HG03565 (cell line): ENCODE measurements around the gene OSER1.

Experiments used
- ATAC-seq: cut with Tn5 transposase; IDR thresholded peaks from one replicate; pipeline ENCODE4 v1.9.1; 2021; ENCODE audit warnings: mild to moderate bottlenecking, moderate library complexity; ENCODE audit not compliant: unreplicated experiment

The OSER1 gene

DNA sequence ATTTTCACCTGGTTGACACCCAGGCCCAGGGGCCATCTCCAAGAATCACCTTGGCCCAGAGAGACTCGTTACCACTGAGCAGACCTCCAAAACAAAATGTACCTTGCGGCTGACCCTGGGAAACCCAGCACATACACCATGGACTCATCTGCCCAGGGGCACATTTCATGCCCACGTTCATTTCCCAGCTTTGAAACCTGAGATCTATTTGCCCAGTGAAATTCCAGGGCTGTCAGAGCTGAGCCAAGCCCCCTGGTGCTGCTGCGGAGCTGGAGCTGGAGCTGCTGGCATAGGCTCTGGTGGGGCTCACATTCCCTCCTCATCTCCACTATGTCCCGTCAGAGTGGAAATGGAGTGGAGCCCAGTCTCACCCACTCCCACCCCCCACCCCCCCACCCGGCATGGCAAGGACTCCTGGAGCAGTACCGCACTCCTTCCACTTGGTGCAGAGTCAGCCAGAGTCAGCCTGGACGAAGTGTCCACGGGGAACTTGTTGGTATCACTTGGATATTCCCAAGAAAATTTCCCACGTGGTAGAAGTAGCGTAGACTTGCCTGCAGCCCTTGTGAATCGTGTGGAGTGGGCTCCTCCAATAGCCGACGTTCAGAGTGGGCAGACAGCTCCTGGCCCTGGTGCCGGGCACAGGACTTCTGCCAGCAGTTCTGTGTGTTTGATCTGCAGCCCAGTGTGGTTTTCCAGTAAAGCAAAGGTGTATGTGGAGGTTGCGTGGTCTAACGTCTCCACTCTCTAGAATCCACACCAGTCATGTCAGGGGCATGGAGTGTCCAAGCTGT lies 18.1 kb upstream of the OSER1 start:
- no peak for ATAC-seq

- ATAC-seq = no peak
These were observed 14.1 kb upstream of the OSER1 start for GRCh38 chr20:44224637-44225036.

- ATAC-seq = no peak
These were observed 13.2 kb upstream of the OSER1 start for GRCh38 chr20:44223721-44224120.

DNA sequence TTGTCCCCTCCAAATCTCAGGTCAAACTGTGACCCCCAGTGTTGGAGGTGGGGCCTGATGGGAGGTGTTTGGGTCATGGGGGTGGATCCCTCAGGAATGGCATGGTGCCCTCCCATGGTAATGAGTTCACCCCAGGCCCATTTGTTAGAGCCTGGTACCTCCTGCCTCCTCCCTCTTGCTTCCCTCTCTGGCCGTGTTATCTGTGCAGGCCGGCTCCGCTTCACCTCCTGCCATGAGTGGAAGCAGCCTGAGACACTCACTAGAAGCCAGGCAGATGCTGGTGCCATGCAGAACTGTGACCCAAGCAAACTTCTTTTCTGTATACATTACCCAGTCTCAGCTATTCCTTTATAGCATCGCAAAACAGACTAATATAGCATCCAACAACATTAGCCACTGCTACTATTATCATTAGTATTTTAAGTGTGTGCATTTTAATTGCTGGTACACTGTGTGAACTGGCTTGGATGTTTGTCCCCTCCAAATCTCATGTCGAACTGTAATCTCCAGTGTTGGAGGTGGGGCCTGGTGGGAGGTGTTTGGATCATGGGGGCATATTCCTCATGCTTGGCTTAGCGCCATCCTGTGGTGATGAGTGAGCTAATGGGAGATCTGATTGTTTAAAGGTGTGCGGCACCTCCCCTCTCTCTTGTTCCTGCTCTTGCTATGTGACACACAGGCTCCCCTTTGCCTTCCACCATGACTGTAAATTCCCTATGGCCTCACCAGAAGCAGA lies 12.2 kb upstream of the OSER1 start:
- no peak for ATAC-seq

DNA sequence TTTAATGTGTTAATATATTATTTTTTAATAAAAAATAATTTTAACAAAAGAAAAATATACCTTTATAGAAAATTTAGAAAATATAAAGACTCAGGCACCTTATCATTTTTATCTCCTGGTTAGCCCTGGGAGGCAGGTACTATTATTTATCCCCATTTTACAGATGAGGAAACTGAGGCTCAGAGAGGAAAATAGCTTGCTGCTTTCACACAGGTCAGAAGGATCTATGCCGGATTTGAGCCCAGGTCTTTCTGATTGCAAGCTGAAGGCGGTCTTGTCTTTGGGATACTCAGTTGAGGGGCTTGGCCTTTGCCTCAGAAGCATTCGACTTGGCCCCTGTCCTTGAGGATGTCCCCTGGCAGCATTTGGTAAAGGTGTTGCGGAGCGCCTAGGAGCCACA lies 11.5 kb upstream of the OSER1 start:
- no peak for ATAC-seq

DNA sequence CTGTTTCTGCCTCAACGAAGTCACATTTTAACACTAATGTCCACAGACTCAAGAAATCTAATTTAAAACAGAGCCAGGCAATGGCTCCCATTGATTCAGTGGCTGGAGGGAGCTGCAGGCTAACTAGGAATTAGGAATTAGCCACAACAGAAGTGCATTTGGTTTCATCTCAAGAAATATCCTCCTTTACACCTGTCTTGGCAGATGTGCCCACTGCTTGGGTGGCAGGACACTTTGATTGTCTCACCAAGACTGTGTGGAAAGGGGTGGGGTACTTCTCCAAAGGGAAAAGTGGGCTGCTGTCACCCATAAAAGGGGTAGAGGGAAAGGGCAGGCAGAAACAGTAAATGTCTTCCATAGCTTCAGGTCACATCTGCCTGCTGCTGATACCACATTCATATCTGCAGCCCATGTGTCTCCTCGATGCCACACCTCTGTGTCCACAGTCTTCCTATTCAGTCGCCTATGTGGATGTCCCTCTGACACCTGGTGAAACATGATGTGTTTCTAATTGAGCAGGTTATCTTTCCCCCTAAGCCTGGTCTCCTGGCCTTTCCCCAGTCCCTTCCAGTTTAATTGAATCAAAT lies 10.9 kb upstream of the OSER1 start:
- no peak for ATAC-seq

GRCh38 chr20:44219791-44220190 lies 9.2 kb upstream of the OSER1 start:
- no peak for ATAC-seq

- no peak for ATAC-seq
These were observed 8.7 kb upstream of the OSER1 start for GRCh38 chr20:44219170-44219730.

DNA sequence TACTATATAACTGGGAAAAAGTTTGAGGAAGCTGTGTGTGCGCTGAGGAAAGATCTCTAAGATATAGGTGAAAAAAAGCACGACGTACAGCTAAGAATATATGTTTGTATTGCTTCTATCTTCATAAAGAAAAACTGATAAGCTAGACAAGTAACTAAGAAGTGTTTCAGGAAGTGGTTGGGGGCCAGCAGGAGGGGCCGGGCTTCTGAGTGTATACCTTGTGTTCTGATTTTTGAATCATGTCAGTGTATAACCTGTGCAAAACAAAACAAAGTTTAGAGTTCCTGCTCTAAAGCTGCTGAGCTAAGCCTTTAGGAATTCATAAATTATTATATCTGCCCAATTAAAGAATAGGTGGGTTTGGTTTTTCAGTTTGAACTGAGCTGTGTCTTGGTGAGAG lies 7.9 kb upstream of the OSER1 start:
- no peak for ATAC-seq

GRCh38 chr20:44217342-44218092 lies 6.9 kb upstream of the OSER1 start:
- no peak for ATAC-seq

DNA sequence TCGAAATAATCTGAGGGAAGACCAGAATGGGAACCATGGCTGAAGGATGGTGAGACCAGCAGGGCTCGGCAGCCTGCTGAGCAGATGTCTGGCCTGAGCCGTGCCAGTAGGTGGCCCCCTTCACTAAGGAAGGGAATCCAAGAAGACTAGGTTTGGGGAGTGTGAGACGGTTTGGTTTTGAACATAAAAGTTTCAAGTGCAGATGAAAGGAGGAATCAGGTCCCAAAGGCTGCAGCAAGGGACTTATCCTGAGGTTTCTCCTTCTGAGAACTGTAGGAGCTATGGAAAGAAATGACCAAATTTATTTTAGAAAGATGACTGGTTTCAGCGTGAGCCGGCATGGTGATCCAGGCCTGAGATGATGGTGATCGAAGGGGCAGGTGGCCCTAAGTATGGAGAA lies 4.6 kb upstream of the OSER1 start:
- no peak for ATAC-seq

DNA sequence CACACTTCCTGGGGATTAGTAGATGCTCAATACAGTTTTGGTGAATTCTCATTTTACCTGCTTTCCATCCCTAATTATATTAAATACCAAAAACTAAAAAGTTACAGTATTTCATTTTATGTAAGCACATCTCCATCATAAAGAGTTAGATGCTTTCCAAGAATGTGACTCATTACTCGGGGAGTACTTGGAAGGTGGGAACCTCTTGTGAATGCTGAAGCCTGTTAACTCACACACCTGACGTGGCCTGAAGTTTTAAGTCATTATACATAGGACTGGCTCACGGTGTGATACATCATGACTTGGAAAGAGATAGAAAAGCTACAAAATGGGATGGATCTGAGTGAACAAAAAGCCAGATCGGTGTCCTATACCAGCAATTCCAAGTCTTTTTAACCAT lies 2.2 kb upstream of the OSER1 start:
- no peak for ATAC-seq

DNA sequence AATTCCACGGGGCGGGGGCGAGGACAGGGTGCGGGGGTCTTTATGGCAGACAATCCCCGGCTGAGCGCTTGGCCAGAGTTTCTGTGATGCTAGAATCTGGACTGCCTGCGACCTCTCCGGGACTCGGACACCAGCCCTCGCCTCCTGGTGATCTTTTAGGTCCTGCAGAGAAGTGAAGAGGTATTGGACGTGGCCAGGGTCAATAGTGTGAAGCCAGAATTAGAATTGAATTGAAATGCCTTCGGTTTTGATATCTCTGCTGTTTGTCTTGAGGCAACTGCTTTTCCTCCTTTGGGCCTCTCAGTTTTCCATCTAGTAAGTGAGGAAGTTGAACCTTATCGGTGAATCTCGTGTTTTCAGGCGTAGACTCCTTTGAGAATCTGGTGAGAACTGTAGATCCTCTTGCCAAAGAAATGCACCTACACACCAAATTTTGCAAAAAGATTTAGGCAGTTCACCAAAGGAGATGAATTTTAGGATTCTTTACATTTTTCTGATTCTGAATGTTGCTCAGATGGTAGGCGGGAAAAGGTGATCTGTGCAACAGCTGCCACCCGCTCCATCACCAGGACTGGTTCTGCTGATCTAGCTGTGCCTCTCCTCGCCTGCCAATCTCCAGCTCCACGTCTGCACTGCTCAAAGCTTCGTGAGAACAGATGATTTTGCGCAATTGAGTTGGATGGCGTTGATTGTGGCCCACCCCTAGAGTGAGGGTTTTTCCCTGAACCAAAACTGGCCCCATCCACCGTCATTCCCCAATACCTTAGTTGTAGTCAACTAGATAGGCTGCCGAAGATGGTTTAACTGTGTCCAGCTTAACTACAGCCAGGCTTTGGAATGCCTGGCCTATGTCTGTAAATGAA lies 837 bp upstream of the OSER1 start:
- no peak for ATAC-seq

- no peak for ATAC-seq
These were observed 725 bp downstream of the OSER1 start for GRCh38 chr20:44209686-44210405.

DNA sequence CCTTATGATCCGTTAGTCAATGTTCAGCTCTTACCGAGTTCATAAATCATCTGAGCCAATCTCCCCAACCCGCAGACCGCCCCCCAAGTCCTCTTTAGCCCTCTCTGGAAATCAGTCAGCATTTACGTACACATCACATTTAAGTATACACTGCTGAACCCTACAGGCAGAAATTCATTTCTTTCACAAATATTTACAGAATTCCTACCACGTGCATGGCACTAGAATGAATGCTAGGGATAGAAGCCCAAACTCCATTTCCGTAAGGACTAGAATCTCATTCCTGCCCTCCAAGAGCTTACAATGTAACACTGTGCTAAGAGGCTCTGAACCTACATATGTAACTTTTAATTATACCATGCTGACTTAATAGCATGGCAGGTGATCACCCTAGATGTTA lies 1.8 kb downstream of the OSER1 start:
- no peak for ATAC-seq

DNA sequence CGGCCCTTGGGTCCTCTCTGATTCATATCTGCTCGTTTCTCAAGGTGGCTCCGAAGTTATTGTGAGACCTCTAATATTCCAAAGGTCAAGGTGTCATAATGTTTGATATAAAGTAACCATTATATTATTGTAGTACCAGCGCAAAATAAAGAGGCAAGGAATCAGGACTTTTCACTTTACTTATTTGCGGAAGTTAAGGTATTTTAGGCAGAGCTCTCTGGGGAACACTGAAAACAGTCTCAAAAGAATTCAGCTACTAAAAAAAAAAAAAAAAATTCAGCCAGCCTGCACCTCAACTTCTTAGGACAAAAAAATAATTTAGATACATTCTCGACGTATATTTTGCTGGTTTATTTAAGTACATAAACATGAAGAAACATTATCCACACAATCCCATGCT lies 2.4 kb downstream of the OSER1 start:
- no peak for ATAC-seq

- no peak for ATAC-seq
These were observed 3.3 kb downstream of the OSER1 start for GRCh38 chr20:44207126-44207723.

DNA sequence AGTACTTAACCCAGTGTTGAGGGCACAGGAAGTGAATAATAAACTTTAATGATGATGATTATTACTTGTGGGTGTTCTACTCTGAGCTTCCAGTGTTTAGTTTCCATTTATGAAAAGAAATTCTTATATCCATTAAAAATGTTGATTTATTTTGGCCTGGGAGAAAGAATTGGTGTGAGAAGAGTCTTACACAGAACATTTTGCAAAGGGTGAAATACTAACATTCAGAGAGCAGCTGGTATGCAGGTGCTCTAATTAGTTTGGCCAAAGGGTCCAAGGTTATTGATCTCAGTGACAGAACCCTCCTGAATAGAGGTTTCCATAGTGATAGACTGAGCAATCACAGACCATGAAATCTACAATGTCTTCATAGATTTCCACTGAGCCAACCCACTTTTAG lies 4.4 kb downstream of the OSER1 start:
- no peak for ATAC-seq

DNA sequence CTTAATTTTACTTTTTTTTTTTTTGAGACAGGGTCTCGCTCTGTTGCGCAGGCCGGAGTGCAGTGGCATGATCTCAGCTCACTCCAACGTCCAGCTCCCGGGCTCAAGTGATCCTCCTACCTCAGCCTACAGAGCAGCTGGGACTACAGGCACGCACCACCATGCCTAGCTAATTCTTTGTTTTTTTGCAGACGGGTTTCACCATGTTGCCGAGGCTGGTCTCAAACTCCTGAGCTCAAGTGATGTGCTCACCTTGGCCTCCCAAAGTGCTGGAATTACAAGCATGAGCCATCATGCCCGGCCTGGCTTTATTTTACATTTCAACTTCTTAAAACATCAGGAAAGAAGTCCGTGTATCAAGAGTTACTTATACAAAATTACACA lies 5.7 kb downstream of the OSER1 start:
- no peak for ATAC-seq
